Pancreas (tissue), 10 donors: ENCODE data around the gene ZFAND3. TPM values are rescaled to one million over a fixed set of nuclear protein-coding genes. Genes with fewer than 3 reads are reported as not detected.
A peak's percentile ranks its signal among the peaks of the same experiment; 100 is the strongest.
"Not testable (repeated sequence)": the region's sequence is repeated elsewhere in the genome, so short reads cannot be mapped to it uniquely, and the experiment has no call there.

Experiments used
- ATAC-seq, 4 donors: fragments of 200-7000 bp; cut with Tn5 transposase; one replicate each; pipeline versions ENCODE4 v1.8.0 to v1.9.1; 2020; ENCODE audit warnings: mild to moderate bottlenecking in 4 of 4, moderate library complexity in 4 of 4
- DNase-seq, 6 donors: peaks; one replicate each; pipeline ENCODE4 v3.0.0-alpha.2; 2020
- FAIRE-seq: peaks from 2 replicates; lab custom pipeline; 2012; peaks lifted over from hg19 to GRCh38; lab: Jason Lieb, UNC
- H3K27ac ChIP-seq, 4 donors: fragments of 200-600 bp; sonication (generic); 1 replicate in 3 of 4; 2 replicates in 1 of 4; pipeline versions ENCODE4 v1.5.0 to v1.8.0; 2020
- H3K27me3 ChIP-seq, 4 donors: fragments of 200-600 bp; one replicate each; pipeline ENCODE4 v1.8.0; 2021
- H3K36me3 ChIP-seq, 3 donors: fragments of 200-600 bp; sonication (generic) in 1 of 3; one replicate each; pipeline versions ENCODE4 v1.5.0 to v1.8.0; 2020 to 2021
- H3K4me1 ChIP-seq, 3 donors: fragments of 200-600 bp; one replicate each; pipeline ENCODE4 v1.8.0; 2021
- H3K4me3 ChIP-seq, 4 donors: fragments of 200-600 bp; sonication (generic) in 2 of 4; one replicate each; pipeline versions ENCODE4 v1.5.0 to v1.8.0; 2020 to 2021
- H3K9me3 ChIP-seq, 4 donors: fragments of 200-600 bp; one replicate each; pipeline ENCODE4 v1.8.0; 2021
- CTCF ChIP-seq, 4 donors: fragments of 200-600 bp; sonication (generic) in 3 of 4; IDR thresholded peaks; one replicate each; pipeline versions ENCODE4 v1.5.0 to v1.8.0; 2021; ENCODE audit warnings: antibody characterized with exemption in 4 of 4
- WGBS, 2 donors: extraction: QIAGEN DNeasy Blood & Tissue Kit; methylation state at CpG; one replicate each; pipeline ENCODE4 v1.1.7; 2013; 5-methylcytosine and 5-hydroxymethylcytosine counted together
- intact Hi-C, 3 donors: fragments of 100-400 bp; cut with DNase I; formaldehyde crosslinking; loops; one replicate each; pipeline versions ENCODE4 v1.11.1 to v1.14.2; 2022
- polyA plus RNA-seq, 2 donors: library from polyadenylated mRNA; stranded (reverse); fragments of 200-250 nt; gene quantifications; one replicate each; pipeline ENCODE4 v1.2.3, GENCODE V29; 2013
- total RNA-seq, 6 donors: library from RNA; stranded (reverse); fragmentation: NEBNext Ultra II Directional in 4 of 6; extraction: Animal tissue kit (Norgen Biotek cat#: 25700) in 4 of 6; gene quantifications; one replicate each; pipeline versions ENCODE4 v1.2.1 to v1.2.4, GENCODE V29; 2021 to 2023
- donor health status: healthy with polysubstance abuse.
- donor health status: DM: no; HTN: no; CAD: no; lungs with moderate emphysema.
- donor health status: DM: no; HTN: no; CAD: no.
- donor health status: control.
- donor health status: control.
- donor health status: Bipolar disorder and iron deficiency.
- donor health status: DM: yes; HTN: yes; CAD: no.
- donor health status: DM: no; HTN: no; CAD: no.
- donor health status: DM: no; HTN: no; CAD: no.
- donor health status: DM: yes; HTN: yes; CAD: no.

ZFAND3 gene
- total and polyA plus RNA-seq, 8 donors = 13.1 to 49.8 (median 31.8) TPM

DNA sequence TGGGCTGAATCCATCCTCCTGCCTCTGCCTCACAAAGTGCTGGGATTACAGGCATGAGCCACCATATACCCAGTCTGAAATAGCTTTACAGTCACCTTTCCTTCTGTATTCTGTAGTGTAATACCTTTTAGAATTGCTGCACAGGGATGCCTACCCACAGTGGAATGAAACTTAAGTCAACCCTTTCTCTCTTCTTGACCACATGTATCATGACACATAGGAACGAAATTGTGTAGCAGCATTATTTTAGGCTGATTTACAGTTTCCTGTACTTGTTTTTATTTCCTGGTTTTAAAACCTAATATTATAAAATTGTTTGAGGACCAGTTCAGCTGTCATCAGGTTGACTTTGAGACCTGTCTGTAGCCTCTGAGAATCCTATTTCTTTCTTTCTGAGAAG lies 297.8 kb downstream of the ZFAND3 start:
- H3K27ac ChIP-seq = no peak overlapping the region
- H3K4me1 ChIP-seq = no peaks in the 10 kb centered on the region
- no peaks in the 10 kb centered on the region for H3K27me3 ChIP-seq
- ATAC-seq (no peak), FAIRE-seq (no peak), DNase-seq (no peak)
- H3K4me3 ChIP-seq = no peak overlapping the region
- intact Hi-C loops = no loop called here
- no peaks in the 10 kb centered on the region for H3K36me3 ChIP-seq
- TF ChIP-seq CTCF (IDR thresholded peaks at IDR 0.05) = no peak
- H3K9me3 ChIP-seq = no peaks in the 10 kb centered on the region
- WGBS, 2 donors = 77 to 83% methylated on average over 1 of the region's 1 CpG

- no peak overlapping the region for H3K4me3 ChIP-seq
- no peaks in the 10 kb centered on the region for H3K4me1 ChIP-seq
- no peaks in the 10 kb centered on the region for H3K27me3 ChIP-seq
- H3K27ac ChIP-seq = no peak overlapping the region
- DNase-seq (no peak), ATAC-seq (no peak), FAIRE-seq (no peak)
- H3K9me3 ChIP-seq = no peaks in the 10 kb centered on the region
- intact Hi-C loops = no loop called here
- WGBS, 2 donors = 69% methylated on average over 2 of the region's 2 CpGs
- no peaks in the 10 kb centered on the region for H3K36me3 ChIP-seq
- TF ChIP-seq CTCF (IDR thresholded peaks at IDR 0.05) = no peak
These were observed 299.4 kb downstream of the ZFAND3 start for GRCh38 chr6:38118791-38119365.

GRCh38 chr6:38119516-38119915 lies 300.0 kb downstream of the ZFAND3 start:
- Histone ChIP-seq H3K4me1 (no peaks in the 10 kb centered on the region), H3K9me3 (no peaks in the 10 kb centered on the region), H3K36me3 (no peaks in the 10 kb centered on the region), H3K27ac (no peak overlapping the region), H3K27me3 (no peaks in the 10 kb centered on the region), H3K4me3 (no peak overlapping the region)
- ATAC-seq = no peak
- intact Hi-C loops = no loop called here
- no peak for TF ChIP-seq CTCF (IDR thresholded peaks at IDR 0.05)
- 89 to 91% methylated on average over 6 of the region's 6 CpGs for WGBS, 2 donors
- FAIRE-seq = no peak
- no peak for DNase-seq

- ATAC-seq, H3K4me1 ChIP-seq, H3K27ac ChIP-seq, intact Hi-C loops, FAIRE-seq, H3K36me3 ChIP-seq, H3K4me3 ChIP-seq, H3K27me3 ChIP-seq, H3K9me3 ChIP-seq: not testable (repeated sequence)
- peak in 2 of 6 donors; percentile 22 to 61 for DNase-seq
- WGBS, 2 donors = 97 to 98% methylated on average over 34 to 40 of the region's 40 CpGs
These were observed 304.8 kb downstream of the ZFAND3 start for GRCh38 chr6:38124224-38124926.

DNA sequence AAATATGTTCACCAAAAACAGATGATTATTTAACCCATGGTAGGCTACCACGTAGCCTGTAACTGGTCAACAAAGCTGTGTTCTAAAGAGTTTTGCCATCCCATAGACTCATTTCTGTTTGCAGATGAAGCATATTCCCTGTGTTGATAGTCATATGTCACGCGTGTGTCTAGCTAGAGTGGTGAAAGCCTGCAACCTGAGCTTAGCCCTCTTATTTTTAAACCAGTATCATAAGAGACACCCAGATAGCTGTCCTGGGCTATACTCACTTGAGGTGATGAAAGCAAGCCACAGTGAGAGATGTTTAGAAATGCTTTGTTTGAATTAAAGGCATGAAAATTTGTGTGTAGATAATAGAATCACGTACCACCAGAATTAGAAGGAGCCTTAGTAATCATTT lies 307.8 kb downstream of the ZFAND3 start:
- DNase-seq = no peak
- FAIRE-seq = no peak
- no peaks in the 10 kb centered on the region for H3K36me3 ChIP-seq
- no peaks in the 10 kb centered on the region for H3K27me3 ChIP-seq
- H3K4me3 ChIP-seq = no peak overlapping the region
- TF ChIP-seq CTCF (IDR thresholded peaks at IDR 0.05) = no peak
- intact Hi-C loops = no loop called here
- no peaks in the 10 kb centered on the region for H3K4me1 ChIP-seq
- WGBS, 2 donors = 95 to 99% methylated on average over 4 of the region's 4 CpGs
- no peak overlapping the region for H3K27ac ChIP-seq
- no peaks in the 10 kb centered on the region for H3K9me3 ChIP-seq
- no peak for ATAC-seq
